SH-SY5Y (cell line): ENCODE results near the gene C1QTNF5.

Experiments
- GATA2 ChIP-seq: IDR thresholded peaks from 2 replicates; pipeline ENCODE4 v1.6.1; 2011; ENCODE audit warnings: mild to moderate bottlenecking, low read depth, low read length
- GATA3 ChIP-seq: IDR thresholded peaks from 2 replicates; pipeline ENCODE4 v1.6.1; 2011; ENCODE audit warnings: low read depth, mild to moderate bottlenecking, low read length, moderate library complexity

DNA sequence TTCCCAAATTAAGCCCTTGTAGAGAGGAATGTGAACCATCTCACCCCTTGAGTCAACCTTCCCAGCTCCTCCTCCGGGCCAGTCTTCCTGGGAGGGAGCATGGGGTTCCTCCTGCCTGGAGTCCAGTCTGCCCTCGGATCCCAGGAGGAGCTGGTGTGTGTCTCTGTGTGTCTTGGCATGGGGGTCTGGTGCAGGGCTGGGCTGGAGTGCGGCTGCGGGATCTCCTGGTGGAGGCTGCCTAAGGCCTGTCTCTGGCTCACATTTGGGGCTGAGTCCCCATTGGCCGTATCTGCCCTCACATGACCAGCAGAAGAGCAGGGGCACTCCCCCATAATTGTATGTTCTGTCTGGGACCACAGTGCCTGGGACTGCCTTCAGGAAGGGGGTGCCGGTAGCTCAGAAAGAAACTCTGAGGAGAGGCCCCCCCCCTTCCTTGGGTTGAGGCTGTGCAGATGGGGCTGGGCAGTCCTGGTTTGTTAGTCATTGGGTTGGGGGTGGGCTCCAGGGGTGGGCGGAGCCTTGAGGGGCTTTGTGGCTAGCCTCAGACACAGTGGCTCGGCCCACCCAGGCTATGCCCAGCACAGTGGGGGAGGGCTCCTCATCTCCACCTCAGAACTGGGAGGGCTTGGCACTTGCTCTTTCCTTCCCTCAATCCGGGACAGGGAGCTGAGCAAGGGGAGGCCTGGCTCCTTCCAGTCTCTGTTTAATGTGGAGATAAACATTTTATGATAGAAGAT is 2.9 kb downstream of the C1QTNF5 start:
- TF ChIP-seq GATA2 = no peak
- TF ChIP-seq GATA3 = no peak
